ENCODE results near the gene SLC7A14.

DNA sequence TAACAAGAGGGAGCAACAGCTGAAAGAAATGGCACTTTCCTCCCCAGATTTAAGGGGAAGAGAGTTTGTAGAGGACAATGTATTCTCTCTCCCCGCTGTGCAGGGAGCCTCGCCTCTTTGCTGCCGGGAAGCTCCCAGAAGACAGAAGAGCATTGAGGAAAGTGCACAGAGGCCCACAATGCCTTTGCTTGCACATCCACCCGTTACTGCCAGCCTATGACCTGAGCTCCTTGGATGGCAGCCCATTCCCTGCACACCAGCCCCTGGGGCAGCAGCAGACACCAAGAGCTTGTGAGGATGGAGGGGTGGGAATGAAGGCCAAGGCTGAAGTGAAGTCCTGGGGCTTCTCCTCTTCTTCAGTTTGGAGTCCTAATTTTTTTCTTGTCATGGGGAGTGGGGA lies 100.2 kb downstream of the SLC7A14 start:
- TF ChIP-seq POLR2A (IDR thresholded peaks at IDR 0.05; ENCODE audit: low read depth, low read length) (no peak), POLR2AphosphoS5 (IDR thresholded peaks at IDR 0.05; ENCODE audit: low read depth, low read length) (no peak)
